ENCODE measurements around the gene CCDC167.
"Not testable (repeated sequence)": the region's sequence is repeated elsewhere in the genome, so short reads cannot be mapped to it uniquely, and the experiment has no call there.

GRCh38 chr6:37443216-37443542, 56.5 kb downstream of the CCDC167 start:
- TF ChIP-seq CEBPB (IDR thresholded peaks at IDR 0.05; ENCODE audit: low read depth, low read length); SP2 (IDR thresholded peaks at IDR 0.05; ENCODE audit: low read length); JUN (IDR thresholded peaks at IDR 0.05; ENCODE audit: low read depth, low read length); CTCF (IDR thresholded peaks at IDR 0.05; ENCODE audit: control extremely low read depth in 1 of 3, insufficient read depth in 1 of 3, low read depth in 1 of 3, low read length in 3 of 3); POLR2A (IDR thresholded peaks at IDR 0.05; ENCODE audit: control extremely low read depth in 1 of 2, low read depth in 2 of 2, low read length in 2 of 2); MAX (IDR thresholded peaks at IDR 0.05); E2F6 (IDR thresholded peaks at IDR 0.05); ZNF274 (IDR thresholded peaks at IDR 0.05; ENCODE audit: borderline replicate concordance, extremely low read depth, low read length); EP300 (IDR thresholded peaks at IDR 0.05; ENCODE audit: borderline replicate concordance in 1 of 2, low read depth in 2 of 2, low read length in 2 of 2): not testable (repeated sequence)
